Liver (tissue), 3 donors: Measurements from ENCODE around the gene IRGQ.

Source experiments
- GABPA ChIP-seq, 2 donors: IDR thresholded peaks in 1 of 2; conservative IDR thresholded peaks in 1 of 2; 2 replicates each; pipeline ENCODE4 v1.6.1; 2016; ENCODE audit warnings: antibody characterized with exemption in 2 of 2, mild to moderate bottlenecking in 1 of 2, moderate library complexity in 1 of 2
- RAD21 ChIP-seq, 2 donors: IDR thresholded peaks; 2 replicates each; pipeline ENCODE4 v1.6.1; 2016; ENCODE audit warnings: antibody characterized with exemption in 2 of 2, mild to moderate bottlenecking in 2 of 2
- YY1 ChIP-seq: IDR thresholded peaks from 2 replicates; pipeline ENCODE4 v1.6.1; 2016; ENCODE audit warnings: antibody characterized with exemption, mild to moderate bottlenecking
- TF ChIP-seq, protein P1 (sequence below): fragments of 150-350 bp; IDR thresholded peaks from 2 replicates; pipeline ENCODE4 v1.5.1; 2017; ENCODE audit warnings: improper control_type of control experiment, low read depth, low read length; ENCODE audit not compliant: missing input control
- donor health status: healthy.
- donor health status: healthy.

GRCh38 chr19:43594710-43595604 is 977 bp downstream of the IRGQ start:
- TF ChIP-seq, protein P1, sequence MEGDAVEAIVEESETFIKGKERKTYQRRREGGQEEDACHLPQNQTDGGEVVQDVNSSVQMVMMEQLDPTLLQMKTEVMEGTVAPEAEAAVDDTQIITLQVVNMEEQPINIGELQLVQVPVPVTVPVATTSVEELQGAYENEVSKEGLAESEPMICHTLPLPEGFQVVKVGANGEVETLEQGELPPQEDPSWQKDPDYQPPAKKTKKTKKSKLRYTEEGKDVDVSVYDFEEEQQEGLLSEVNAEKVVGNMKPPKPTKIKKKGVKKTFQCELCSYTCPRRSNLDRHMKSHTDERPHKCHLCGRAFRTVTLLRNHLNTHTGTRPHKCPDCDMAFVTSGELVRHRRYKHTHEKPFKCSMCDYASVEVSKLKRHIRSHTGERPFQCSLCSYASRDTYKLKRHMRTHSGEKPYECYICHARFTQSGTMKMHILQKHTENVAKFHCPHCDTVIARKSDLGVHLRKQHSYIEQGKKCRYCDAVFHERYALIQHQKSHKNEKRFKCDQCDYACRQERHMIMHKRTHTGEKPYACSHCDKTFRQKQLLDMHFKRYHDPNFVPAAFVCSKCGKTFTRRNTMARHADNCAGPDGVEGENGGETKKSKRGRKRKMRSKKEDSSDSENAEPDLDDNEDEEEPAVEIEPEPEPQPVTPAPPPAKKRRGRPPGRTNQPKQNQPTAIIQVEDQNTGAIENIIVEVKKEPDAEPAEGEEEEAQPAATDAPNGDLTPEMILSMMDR = peak; percentile 57
- TF ChIP-seq GABPA (IDR thresholded peaks at IDR 0.05 in 1 of 2, conservative IDR thresholded peaks at IDR 0.05 in 1 of 2) = no peak
- peak; percentile 70 to 82 for TF ChIP-seq RAD21 (IDR thresholded peaks at IDR 0.05)
- TF ChIP-seq YY1 = no peak
